GM19351 (cell line): Measurements from ENCODE around the gene PVALEF.

ENCODE experiments used
- ATAC-seq: cut with Tn5 transposase; IDR thresholded peaks from one replicate; pipeline ENCODE4 v1.9.1; 2021; ENCODE audit warnings: mild to moderate bottlenecking, moderate library complexity; ENCODE audit not compliant: unreplicated experiment

PVALEF gene

GRCh38 chr17:81194941-81195901 lies 29.9 kb downstream of the PVALEF start:
- no peak for ATAC-seq

- no peak for ATAC-seq
Measured at GRCh38 chr17:81195941-81196495, 30.7 kb downstream of the PVALEF start.

- ATAC-seq, result no peak
Measured at GRCh38 chr17:81196505-81197408, 31.4 kb downstream of the PVALEF start.

- no peak for ATAC-seq
Measured at GRCh38 chr17:81197409-81197795, 32.1 kb downstream of the PVALEF start.

GRCh38 chr17:81197831-81198490 lies 32.7 kb downstream of the PVALEF start:
- ATAC-seq, result no peak

- ATAC-seq, result no peak
Measured at GRCh38 chr17:81198826-81199481, 33.6 kb downstream of the PVALEF start.

- ATAC-seq, result no peak
Measured at GRCh38 chr17:81199482-81199830, 34.1 kb downstream of the PVALEF start.

- ATAC-seq, result no peak
Measured at GRCh38 chr17:81200201-81200600, 34.9 kb downstream of the PVALEF start.

GRCh38 chr17:81200695-81201580 lies 35.6 kb downstream of the PVALEF start:
- ATAC-seq, result no peak

GRCh38 chr17:81202318-81202717 lies 37.0 kb downstream of the PVALEF start:
- ATAC-seq, result no peak

GRCh38 chr17:81203136-81203535 lies 37.8 kb downstream of the PVALEF start:
- ATAC-seq, result no peak

GRCh38 chr17:81204578-81204977 lies 39.3 kb downstream of the PVALEF start:
- ATAC-seq, result no peak

- ATAC-seq, result no peak
Measured at GRCh38 chr17:81206166-81206565, 40.9 kb downstream of the PVALEF start.

- ATAC-seq, result no peak
Measured at GRCh38 chr17:81206657-81207056, 41.4 kb downstream of the PVALEF start.

GRCh38 chr17:81207610-81208581 lies 42.6 kb downstream of the PVALEF start:
- no peak for ATAC-seq

- no peak for ATAC-seq
Measured at GRCh38 chr17:81208651-81209050, 43.3 kb downstream of the PVALEF start.

- no peak for ATAC-seq
Measured at GRCh38 chr17:81209141-81209540, 43.8 kb downstream of the PVALEF start.

GRCh38 chr17:81210466-81210865 lies 45.2 kb downstream of the PVALEF start:
- no peak for ATAC-seq
